Stimulated activated CD8-positive, alpha-beta memory T cell treated with anti-CD3 and anti-CD28 coated beads, Interleukin-2, amount 100 ng/mL, for 1 hour (primary cell): ENCODE measurements around the gene MICAL3.

Experiments used
- DNase-seq, 2 donors: peaks; one replicate each; pipeline ENCODE4 v3.0.0-alpha.2; 2020; ENCODE audit warnings: low read depth in 2 of 2

MICAL3 gene

GRCh38 chr22:17842386-17842785 is 182.0 kb downstream of the MICAL3 start:
- peak in 1 of 2 donors; percentile 5 for DNase-seq

GRCh38 chr22:17841836-17842235 is 182.5 kb downstream of the MICAL3 start:
- DNase-seq: no peak

GRCh38 chr22:17838180-17838865 is 186.0 kb downstream of the MICAL3 start:
- DNase-seq: no peak

- DNase-seq: no peak
Observed at GRCh38 chr22:17836992-17837742, 187.2 kb downstream of the MICAL3 start.

- DNase-seq: no peak
Observed at GRCh38 chr22:17835256-17835655, 189.1 kb downstream of the MICAL3 start.

GRCh38 chr22:17833489-17833888 is 190.9 kb downstream of the MICAL3 start:
- no peak for DNase-seq

- DNase-seq: no peak
Observed at GRCh38 chr22:17832665-17833064, 191.7 kb downstream of the MICAL3 start.

GRCh38 chr22:17831501-17832251 is 192.7 kb downstream of the MICAL3 start:
- DNase-seq: no peak

GRCh38 chr22:17830043-17830961 is 194.1 kb downstream of the MICAL3 start:
- DNase-seq: peak; percentile 53 to 68

GRCh38 chr22:17829695-17830042 is 194.7 kb downstream of the MICAL3 start:
- DNase-seq: no peak

- DNase-seq: no peak
Observed at GRCh38 chr22:17828502-17829080, 195.8 kb downstream of the MICAL3 start.

- no peak for DNase-seq
Observed at GRCh38 chr22:17827466-17827865, 196.9 kb downstream of the MICAL3 start.

- no peak for DNase-seq
Observed at GRCh38 chr22:17825876-17826550, 198.3 kb downstream of the MICAL3 start.

GRCh38 chr22:17824457-17824856 is 199.9 kb downstream of the MICAL3 start:
- DNase-seq: no peak

GRCh38 chr22:17823964-17824363 is 200.4 kb downstream of the MICAL3 start:
- DNase-seq: no peak

- DNase-seq: no peak
Observed at GRCh38 chr22:17823226-17823625, 201.1 kb downstream of the MICAL3 start.

GRCh38 chr22:17822087-17822486 is 202.3 kb downstream of the MICAL3 start:
- no peak for DNase-seq

GRCh38 chr22:17820879-17821439 is 203.4 kb downstream of the MICAL3 start:
- DNase-seq: no peak

GRCh38 chr22:17818649-17819048 is 205.7 kb downstream of the MICAL3 start:
- no peak for DNase-seq

- no peak for DNase-seq
Observed at GRCh38 chr22:17818180-17818579, 206.2 kb downstream of the MICAL3 start.
